ENCODE results near the gene ZFYVE21.
"Not testable (repeated sequence)": the region's sequence is repeated elsewhere in the genome, so short reads cannot be mapped to it uniquely, and the experiment has no call there.

ZFYVE21 gene

GRCh38 chr14:103773521-103773920 lies 57.9 kb downstream of the ZFYVE21 start:
- ChIA-PET CTCF (no interaction called here), POLR2A (ENCODE audit: low non-redundant PET) (no interaction called here)
- H3K27ac ChIP-seq = no peak overlapping the region
- TF ChIP-seq, protein P1, sequence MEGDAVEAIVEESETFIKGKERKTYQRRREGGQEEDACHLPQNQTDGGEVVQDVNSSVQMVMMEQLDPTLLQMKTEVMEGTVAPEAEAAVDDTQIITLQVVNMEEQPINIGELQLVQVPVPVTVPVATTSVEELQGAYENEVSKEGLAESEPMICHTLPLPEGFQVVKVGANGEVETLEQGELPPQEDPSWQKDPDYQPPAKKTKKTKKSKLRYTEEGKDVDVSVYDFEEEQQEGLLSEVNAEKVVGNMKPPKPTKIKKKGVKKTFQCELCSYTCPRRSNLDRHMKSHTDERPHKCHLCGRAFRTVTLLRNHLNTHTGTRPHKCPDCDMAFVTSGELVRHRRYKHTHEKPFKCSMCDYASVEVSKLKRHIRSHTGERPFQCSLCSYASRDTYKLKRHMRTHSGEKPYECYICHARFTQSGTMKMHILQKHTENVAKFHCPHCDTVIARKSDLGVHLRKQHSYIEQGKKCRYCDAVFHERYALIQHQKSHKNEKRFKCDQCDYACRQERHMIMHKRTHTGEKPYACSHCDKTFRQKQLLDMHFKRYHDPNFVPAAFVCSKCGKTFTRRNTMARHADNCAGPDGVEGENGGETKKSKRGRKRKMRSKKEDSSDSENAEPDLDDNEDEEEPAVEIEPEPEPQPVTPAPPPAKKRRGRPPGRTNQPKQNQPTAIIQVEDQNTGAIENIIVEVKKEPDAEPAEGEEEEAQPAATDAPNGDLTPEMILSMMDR (conservative IDR thresholded peaks at IDR 0.05; ENCODE audit: low read depth) = no peak
- DNase-seq (ENCODE audit: low spot score) = no peak

DNA sequence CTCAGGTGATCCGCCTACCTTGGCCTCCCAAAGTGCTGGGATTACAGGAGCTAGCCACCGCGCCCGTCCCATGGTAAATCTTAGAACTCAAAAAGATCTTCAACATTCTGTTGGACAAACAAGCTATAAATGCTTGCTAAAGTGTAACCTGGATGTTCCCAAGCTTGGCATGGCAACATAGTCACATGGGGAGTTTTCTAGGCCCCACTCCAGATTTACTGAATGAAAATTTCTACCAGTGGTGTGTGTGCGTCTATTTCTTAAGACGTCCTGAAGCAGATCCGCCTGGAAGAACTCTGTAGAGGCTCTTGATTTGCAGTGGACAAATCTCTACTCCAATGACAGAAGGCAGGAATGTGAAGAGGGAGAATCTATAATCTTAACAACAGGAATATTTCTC lies 59.9 kb downstream of the ZFYVE21 start:
- TF ChIP-seq, protein P1 (conservative IDR thresholded peaks at IDR 0.05; ENCODE audit: low read depth) = no peak
- CTCF ChIA-PET = no interaction called here
- POLR2A ChIA-PET (ENCODE audit: low non-redundant PET) = no interaction called here
- no peak for DNase-seq (ENCODE audit: low spot score)
- H3K27ac ChIP-seq = no peak overlapping the region

DNA sequence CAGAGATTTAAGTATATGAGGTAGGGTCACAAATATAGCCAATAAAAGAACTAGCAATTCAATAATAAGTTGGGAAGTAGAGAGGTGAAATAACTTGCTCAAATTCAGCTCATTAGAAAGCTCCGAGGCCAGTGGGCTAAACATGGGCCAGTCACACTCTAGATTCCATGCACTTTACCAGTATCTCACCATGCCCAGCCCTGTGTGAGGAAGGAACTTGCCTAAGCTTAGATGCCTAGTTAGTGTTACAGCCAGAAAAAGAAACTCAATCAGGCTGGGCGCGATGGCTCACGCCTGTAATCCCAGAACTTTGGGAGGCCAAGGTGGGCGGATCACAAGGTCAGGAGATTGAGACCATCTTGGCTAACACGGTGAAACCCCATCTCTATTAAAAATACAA lies 60.7 kb downstream of the ZFYVE21 start:
- POLR2A ChIA-PET (ENCODE audit: low non-redundant PET); H3K27ac ChIP-seq; DNase-seq (ENCODE audit: low spot score); CTCF ChIA-PET: not testable (repeated sequence)

DNA sequence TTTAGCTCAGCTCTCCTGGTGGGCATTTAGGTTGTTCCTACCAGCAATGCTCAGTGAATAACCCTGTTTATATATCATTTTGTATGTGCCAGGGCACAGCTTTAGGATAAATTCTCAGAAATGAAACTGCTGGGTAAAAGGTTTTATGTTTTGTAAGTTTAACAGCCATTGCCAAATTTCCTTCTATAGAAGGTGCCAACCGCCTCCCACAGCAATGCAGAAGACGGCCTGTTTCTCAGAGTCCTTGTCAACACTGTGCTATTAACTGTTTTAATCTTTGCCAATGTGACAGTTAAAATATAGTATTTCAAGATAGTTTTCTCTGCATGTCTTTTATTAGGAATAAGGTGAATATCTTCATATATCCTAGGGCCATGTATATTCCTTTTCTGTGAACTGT lies 66.8 kb downstream of the ZFYVE21 start:
- ChIA-PET CTCF (interaction anchor here (0.5 kb wide), 1 partner anchor 9 kb away, joined by 3 read pairs; no protein-coding TSS in a partner anchor), POLR2A (ENCODE audit: low non-redundant PET) (no interaction called here)
- TF ChIP-seq, protein P1 (conservative IDR thresholded peaks at IDR 0.05; ENCODE audit: low read depth) = no peak
- no peak for DNase-seq (ENCODE audit: low spot score)
- no peak overlapping the region for H3K27ac ChIP-seq
